T-helper 17 cell (primary cell): ENCODE results near the gene HEYL. TPM values are rescaled to one million over a fixed set of nuclear protein-coding genes. Genes with fewer than 3 reads are reported as not detected.

Source experiments
- ATAC-seq: fragments of 150-1000 bp; cut with Tn5 transposase; 2 replicates; pipeline ENCODE4 v1.10.0; 2021; ENCODE audit warnings: mild to moderate bottlenecking, moderate library complexity
- DNase-seq, 3 donors: peaks; one replicate each; pipeline versions ENCODE4 v3.0.0 to v3.0.0-alpha.2; 2020 to 2021
- H3K9me3 ChIP-seq: one replicate; pipeline ENCODE4 v1.7.0; 2013; ENCODE audit warnings: low read length, mild to moderate bottlenecking; ENCODE audit not compliant: control insufficient read depth, poor library complexity, severe bottlenecking
- H3K27ac Mint-ChIP-seq: one replicate; pipeline ENCODE4 v1.8.0; 2022; ENCODE audit warnings: mild to moderate bottlenecking, moderate library complexity, mixed read lengths
- H3K27me3 Mint-ChIP-seq: one replicate; pipeline ENCODE4 v1.8.0; 2022; ENCODE audit warnings: mixed read lengths
- H3K36me3 Mint-ChIP-seq: one replicate; pipeline ENCODE4 v1.8.0; 2022; ENCODE audit warnings: low read depth, mixed read lengths
- H3K4me1 Mint-ChIP-seq: one replicate; pipeline ENCODE4 v1.8.0; 2022; ENCODE audit warnings: mild to moderate bottlenecking, mixed read lengths
- H3K4me3 Mint-ChIP-seq: one replicate; pipeline ENCODE4 v1.8.0; 2022; ENCODE audit warnings: mild to moderate bottlenecking, moderate library complexity, mixed read lengths
- total RNA-seq, 4 donors: library from RNA in 2 of 4; stranded (reverse) in 2 of 4; gene quantifications; one replicate each; pipeline ENCODE4 v1.2.3 and lab custom pipeline; 2022 to 2026

Gene HEYL
- total RNA-seq (under 1 TPM; 0.10 TPM), total RNA-seq (lab: John Stamatoyannopoulos, UW) (0 reads per million in 2 donors)

GRCh38 chr1:39639305-39640130, at the start of gene HEYL:
Gene HEYL, minus strand, starts transcription at chr1:39639643. Its CDS starts 18 bp downstream, at chr1:39639625.
- ATAC-seq = peak; percentile 87
- no peak within 1 kb of the TSS for H3K27ac Mint-ChIP-seq
- H3K4me1 Mint-ChIP-seq = peaks cover 2% of the 10 kb centered on the region
- peak; percentile 22 to 59 (median 56) for DNase-seq
- no peaks in the 10 kb centered on the region for H3K9me3 ChIP-seq
- H3K4me3 Mint-ChIP-seq = peak within 1 kb of the TSS; percentile 79
- H3K27me3 Mint-ChIP-seq = peaks cover 35% of the 10 kb centered on the region
- H3K36me3 Mint-ChIP-seq = no peaks in the 10 kb centered on the region

- ATAC-seq (no peak), DNase-seq (no peak)
- H3K36me3 Mint-ChIP-seq = peaks cover 6% of the 10 kb centered on the region
- H3K27me3 Mint-ChIP-seq = peaks cover 8% of the 10 kb centered on the region
- H3K9me3 ChIP-seq = no peaks in the 10 kb centered on the region
- peak overlapping the region; percentile 95 for H3K27ac Mint-ChIP-seq
- H3K4me3 Mint-ChIP-seq = peak overlapping the region; percentile 91
- H3K4me1 Mint-ChIP-seq = peaks cover 48% of the 10 kb centered on the region
Observed at GRCh38 chr1:39689214-39689613, 49.8 kb upstream of the HEYL start.

GRCh38 chr1:39688706-39689105, 49.3 kb upstream of the HEYL start:
- H3K4me1 Mint-ChIP-seq = peaks cover 48% of the 10 kb centered on the region
- peak overlapping the region; percentile 95 for H3K27ac Mint-ChIP-seq
- peaks cover 8% of the 10 kb centered on the region for H3K27me3 Mint-ChIP-seq
- ATAC-seq (no peak), DNase-seq (no peak)
- H3K36me3 Mint-ChIP-seq = peaks cover 6% of the 10 kb centered on the region
- peak overlapping the region; percentile 25 for H3K4me3 Mint-ChIP-seq
- no peaks in the 10 kb centered on the region for H3K9me3 ChIP-seq

GRCh38 chr1:39687243-39687642, 47.8 kb upstream of the HEYL start:
- ATAC-seq (no peak), DNase-seq (no peak)
- H3K27ac Mint-ChIP-seq = no peak overlapping the region
- peak overlapping the region; percentile 33 for H3K4me3 Mint-ChIP-seq
- H3K36me3 Mint-ChIP-seq = peaks cover 11% of the 10 kb centered on the region
- no peaks in the 10 kb centered on the region for H3K9me3 ChIP-seq
- H3K27me3 Mint-ChIP-seq = peaks cover 8% of the 10 kb centered on the region
- H3K4me1 Mint-ChIP-seq = peaks cover 47% of the 10 kb centered on the region

GRCh38 chr1:39685071-39685470, 45.6 kb upstream of the HEYL start:
- H3K4me3 Mint-ChIP-seq = peak overlapping the region; percentile 88
- H3K27ac Mint-ChIP-seq = peak overlapping the region; percentile 88
- H3K4me1 Mint-ChIP-seq = peaks cover 41% of the 10 kb centered on the region
- H3K9me3 ChIP-seq = no peaks in the 10 kb centered on the region
- H3K27me3 Mint-ChIP-seq = peaks cover 8% of the 10 kb centered on the region
- H3K36me3 Mint-ChIP-seq = peaks cover 11% of the 10 kb centered on the region
- DNase-seq (no peak), ATAC-seq (no peak)

- Mint-ChIP-seq H3K27me3 (peaks cover 8% of the 10 kb centered on the region), H3K27ac (peak overlapping the region; percentile 88), H3K36me3 (peaks cover 11% of the 10 kb centered on the region), H3K4me1 (peaks cover 35% of the 10 kb centered on the region), H3K4me3 (peak overlapping the region; percentile 88)
- ATAC-seq = no peak
- no peaks in the 10 kb centered on the region for H3K9me3 ChIP-seq
- no peak for DNase-seq
Observed at GRCh38 chr1:39684313-39684664, 44.8 kb upstream of the HEYL start.

- H3K9me3 ChIP-seq = no peaks in the 10 kb centered on the region
- peak; percentile 74 for ATAC-seq
- DNase-seq = peak in 2 of 3 donors; percentile 30 to 40
- peaks cover 7% of the 10 kb centered on the region for H3K27me3 Mint-ChIP-seq
- H3K27ac Mint-ChIP-seq = peak overlapping the region; percentile 88
- H3K4me3 Mint-ChIP-seq = peak overlapping the region; percentile 15
- peaks cover 11% of the 10 kb centered on the region for H3K36me3 Mint-ChIP-seq
- H3K4me1 Mint-ChIP-seq = peaks cover 34% of the 10 kb centered on the region
Observed at GRCh38 chr1:39683591-39684312, 44.3 kb upstream of the HEYL start.

- peak overlapping the region; percentile 41 for H3K4me3 Mint-ChIP-seq
Observed at GRCh38 chr1:39681999-39682398, 42.6 kb upstream of the HEYL start.

GRCh38 chr1:39681294-39681693, 41.9 kb upstream of the HEYL start:
- no peaks in the 10 kb centered on the region for H3K27me3 Mint-ChIP-seq
- peak overlapping the region; percentile 58 for H3K4me3 Mint-ChIP-seq
- peaks cover 24% of the 10 kb centered on the region for H3K4me1 Mint-ChIP-seq
- no peaks in the 10 kb centered on the region for H3K9me3 ChIP-seq
- peak overlapping the region; percentile 43 for H3K27ac Mint-ChIP-seq
- ATAC-seq (no peak), DNase-seq (no peak)
- peaks cover 7% of the 10 kb centered on the region for H3K36me3 Mint-ChIP-seq

More at GRCh38 chr1:39681999-39682398, 42.6 kb upstream of the HEYL start:
- Mint-ChIP-seq H3K36me3 (peaks cover 9% of the 10 kb centered on the region), H3K27me3 (no peaks in the 10 kb centered on the region), H3K4me1 (peaks cover 22% of the 10 kb centered on the region), H3K27ac (peak overlapping the region; percentile 47)
- ATAC-seq (no peak), DNase-seq (no peak)
- H3K9me3 ChIP-seq = no peaks in the 10 kb centered on the region

GRCh38 chr1:39680751-39681150, 41.3 kb upstream of the HEYL start:
- peak overlapping the region; percentile 58 for H3K4me3 Mint-ChIP-seq
- peak; percentile 42 for ATAC-seq
- H3K27ac Mint-ChIP-seq = peak overlapping the region; percentile 43
- H3K9me3 ChIP-seq = no peaks in the 10 kb centered on the region
- peaks cover 23% of the 10 kb centered on the region for H3K4me1 Mint-ChIP-seq
- H3K27me3 Mint-ChIP-seq = no peaks in the 10 kb centered on the region
- H3K36me3 Mint-ChIP-seq = peaks cover 5% of the 10 kb centered on the region
- no peak for DNase-seq

GRCh38 chr1:39679821-39680220, 40.4 kb upstream of the HEYL start:
- H3K9me3 ChIP-seq = no peaks in the 10 kb centered on the region
- peaks cover 20% of the 10 kb centered on the region for H3K4me1 Mint-ChIP-seq
- DNase-seq = no peak
- no peak overlapping the region for H3K27ac Mint-ChIP-seq
- no peaks in the 10 kb centered on the region for H3K27me3 Mint-ChIP-seq
- no peak for ATAC-seq
- peaks cover 5% of the 10 kb centered on the region for H3K36me3 Mint-ChIP-seq
- no peak overlapping the region for H3K4me3 Mint-ChIP-seq

GRCh38 chr1:39678889-39679288, 39.4 kb upstream of the HEYL start:
- peaks cover 14% of the 10 kb centered on the region for H3K4me1 Mint-ChIP-seq

GRCh38 chr1:39677645-39678044, 38.2 kb upstream of the HEYL start:
- no peak for ATAC-seq
- H3K9me3 ChIP-seq = no peaks in the 10 kb centered on the region
- H3K4me1 Mint-ChIP-seq = peaks cover 12% of the 10 kb centered on the region
- H3K36me3 Mint-ChIP-seq = peaks cover 3% of the 10 kb centered on the region
- no peak for DNase-seq
- no peak overlapping the region for H3K27ac Mint-ChIP-seq
- no peaks in the 10 kb centered on the region for H3K27me3 Mint-ChIP-seq
- no peak overlapping the region for H3K4me3 Mint-ChIP-seq

More at GRCh38 chr1:39678889-39679288, 39.4 kb upstream of the HEYL start:
- H3K4me3 Mint-ChIP-seq = no peak overlapping the region
- H3K36me3 Mint-ChIP-seq = peaks cover 5% of the 10 kb centered on the region
- no peak overlapping the region for H3K27ac Mint-ChIP-seq
- ATAC-seq = no peak
- no peak for DNase-seq
- no peaks in the 10 kb centered on the region for H3K9me3 ChIP-seq
- H3K27me3 Mint-ChIP-seq = no peaks in the 10 kb centered on the region
